ENCODE results near the gene ADGRA1.

Gene ADGRA1

GRCh38 chr10:133088956-133089800, 1.5 kb downstream of the ADGRA1 start:
- Histone ChIP-seq H3K36me3 (no peaks in the 10 kb centered on the region), H3K27ac (no peak overlapping the region), H3K27me3 (peaks cover 0 to 80% of the 10 kb centered on the region in 2 donors), H3K4me3 (no peak overlapping the region), H3K9me3 (no peaks in the 10 kb centered on the region), H3K4me1 (peaks cover 0 to 19% (median 11%) of the 10 kb centered on the region in 4 donors)
- no peak for DNase-seq
- TF ChIP-seq CTCF (IDR thresholded peaks at IDR 0.05) = no peak
- intact Hi-C loops (cut with DNase I; ENCODE audit: low total_unique reads) = no loop called here

GRCh38 chr10:133090101-133090500, 2.4 kb downstream of the ADGRA1 start:
- intact Hi-C loops (cut with DNase I; ENCODE audit: low total_unique reads) = no loop called here
- no peaks in the 10 kb centered on the region for H3K9me3 ChIP-seq
- H3K4me3 ChIP-seq = no peak overlapping the region
- H3K36me3 ChIP-seq = no peaks in the 10 kb centered on the region
- H3K4me1 ChIP-seq = peaks cover 0 to 19% (median 11%) of the 10 kb centered on the region in 4 donors
- H3K27ac ChIP-seq = no peak overlapping the region
- peaks cover 0 to 75% of the 10 kb centered on the region in 2 donors for H3K27me3 ChIP-seq
- no peak for DNase-seq
- TF ChIP-seq CTCF (IDR thresholded peaks at IDR 0.05) = no peak

GRCh38 chr10:133090654-133091053, 2.9 kb downstream of the ADGRA1 start:
- Histone ChIP-seq H3K27ac (no peak overlapping the region), H3K27me3 (peaks cover 0 to 75% of the 10 kb centered on the region in 2 donors), H3K4me1 (peaks cover 0 to 19% (median 11%) of the 10 kb centered on the region in 4 donors), H3K9me3 (no peaks in the 10 kb centered on the region), H3K4me3 (no peak overlapping the region), H3K36me3 (no peaks in the 10 kb centered on the region)
- DNase-seq = no peak
- intact Hi-C loops (cut with DNase I; ENCODE audit: low total_unique reads) = no loop called here
- TF ChIP-seq CTCF (IDR thresholded peaks at IDR 0.05) = no peak

- Histone ChIP-seq H3K9me3 (no peaks in the 10 kb centered on the region), H3K27me3 (peaks cover 0 to 75% of the 10 kb centered on the region in 2 donors), H3K36me3 (no peaks in the 10 kb centered on the region), H3K27ac (no peak overlapping the region), H3K4me3 (no peak overlapping the region), H3K4me1 (peaks cover 0 to 19% (median 11%) of the 10 kb centered on the region in 4 donors)
- intact Hi-C loops (cut with DNase I; ENCODE audit: low total_unique reads) = no loop called here
- DNase-seq = no peak
- TF ChIP-seq CTCF (IDR thresholded peaks at IDR 0.05) = no peak
Measured at GRCh38 chr10:133091316-133091715, 3.6 kb downstream of the ADGRA1 start.

- Histone ChIP-seq H3K27me3 (peaks cover 0 to 75% of the 10 kb centered on the region in 2 donors), H3K4me1 (peaks cover 0 to 7% (median 2%) of the 10 kb centered on the region in 4 donors), H3K27ac (no peak overlapping the region), H3K36me3 (no peaks in the 10 kb centered on the region), H3K9me3 (no peaks in the 10 kb centered on the region), H3K4me3 (no peak overlapping the region)
- no peak for TF ChIP-seq CTCF (IDR thresholded peaks at IDR 0.05)
- intact Hi-C loops (cut with DNase I; ENCODE audit: low total_unique reads) = no loop called here
- no peak for DNase-seq
Measured at GRCh38 chr10:133093291-133093690, 5.6 kb downstream of the ADGRA1 start.

Data from tibial artery (tissue), 4 donors.